ENCODE measurements around the gene CDH4.

- TF ChIP-seq REST (IDR thresholded peaks at IDR 0.05; ENCODE audit: insufficient read depth in 1 of 2, low read depth in 2 of 2, low read length in 1 of 2) (no peak), CTCF (IDR thresholded peaks at IDR 0.05) (no peak), POLR2AphosphoS5 (IDR thresholded peaks at IDR 0.05; ENCODE audit: low read depth, low read length) (no peak)
These were observed 69.4 kb downstream of the CDH4 start for GRCh38 chr20:61321481-61321880.
